Astrocyte (in vitro differentiated cells and primary cell): ENCODE measurements around the gene MAN2A1. TPM values are rescaled to one million over a fixed set of nuclear protein-coding genes. Genes with fewer than 3 reads are reported as not detected.

ENCODE experiments used
- DNase-seq: peaks from one replicate; pipeline ENCODE4 v3.0.0-alpha.2; 2010; ENCODE audit warnings: low read depth
- FAIRE-seq: peaks from 2 replicates; lab custom pipeline; 2011; peaks lifted over from hg19 to GRCh38; lab: Jason Lieb, UNC
- H2AFZ ChIP-seq: 2 replicates; pipeline ENCODE4 v1.6.0; 2012; ENCODE audit warnings: low read depth, low read length, inconsistent platforms
- H3K27ac ChIP-seq: 2 replicates; pipeline ENCODE4 v1.5.1; 2011; ENCODE audit warnings: low read depth, low read length, inconsistent platforms
- H3K27me3 ChIP-seq: 2 replicates; pipeline ENCODE4 v1.6.0; 2011; ENCODE audit warnings: low read length, inconsistent platforms; ENCODE audit not compliant: insufficient read depth
- H3K36me3 ChIP-seq: 2 replicates; pipeline ENCODE4 v1.5.1; 2011; ENCODE audit warnings: low read length, inconsistent platforms; ENCODE audit not compliant: insufficient read depth
- H3K4me1 ChIP-seq: 2 replicates; pipeline ENCODE4 v1.5.1; 2011; ENCODE audit warnings: low read length, inconsistent platforms; ENCODE audit not compliant: insufficient read depth
- H3K4me2 ChIP-seq: 2 replicates; pipeline ENCODE4 v1.6.0; 2012; ENCODE audit warnings: low read length, inconsistent platforms
- H3K4me3 ChIP-seq: 2 replicates; pipeline ENCODE4 v1.5.1; 2011; ENCODE audit warnings: low read depth, mild to moderate bottlenecking, low read length, inconsistent platforms; ENCODE audit not compliant: insufficient read depth
- H3K79me2 ChIP-seq: 2 replicates; pipeline ENCODE4 v1.6.0; 2012; ENCODE audit warnings: mild to moderate bottlenecking, low read length, inconsistent platforms; ENCODE audit not compliant: insufficient read depth
- H3K9ac ChIP-seq: 2 replicates; pipeline ENCODE4 v1.6.0; 2012; ENCODE audit warnings: mild to moderate bottlenecking, low read length, inconsistent platforms
- H3K9me3 ChIP-seq: 2 replicates; pipeline ENCODE4 v1.5.1; 2012; ENCODE audit warnings: low read depth, mild to moderate bottlenecking, low read length, inconsistent platforms; ENCODE audit not compliant: insufficient read depth
- H4K20me1 ChIP-seq: 2 replicates; pipeline ENCODE4 v1.6.0; 2012; ENCODE audit warnings: low read length, inconsistent platforms; ENCODE audit not compliant: insufficient read depth
- H3K27ac Mint-ChIP-seq: one replicate; pipeline ENCODE4 v1.8.0; 2021; ENCODE audit warnings: mild to moderate bottlenecking, mixed read lengths; ENCODE audit not compliant: unreplicated experiment
- H3K27me3 Mint-ChIP-seq: one replicate; pipeline ENCODE4 v1.8.0; 2021; ENCODE audit warnings: low read depth, mixed read lengths; ENCODE audit not compliant: unreplicated experiment
- H3K36me3 Mint-ChIP-seq: one replicate; pipeline ENCODE4 v1.8.0; 2021; ENCODE audit warnings: low read depth, mixed read lengths; ENCODE audit not compliant: unreplicated experiment
- H3K4me1 Mint-ChIP-seq: one replicate; pipeline ENCODE4 v1.8.0; 2021; ENCODE audit warnings: low read depth, mixed read lengths; ENCODE audit not compliant: unreplicated experiment
- H3K4me3 Mint-ChIP-seq: one replicate; pipeline ENCODE4 v1.8.0; 2021; ENCODE audit warnings: mild to moderate bottlenecking, moderate library complexity, mixed read lengths; ENCODE audit not compliant: unreplicated experiment
- H3K9me3 Mint-ChIP-seq: one replicate; pipeline ENCODE4 v1.8.0; 2021; ENCODE audit warnings: mild to moderate bottlenecking, mixed read lengths; ENCODE audit not compliant: unreplicated experiment
- EZH2 ChIP-seq: IDR thresholded peaks from 2 replicates; pipeline ENCODE4 v1.6.1; 2012; ENCODE audit warnings: mild to moderate bottlenecking, low read length, inconsistent platforms; ENCODE audit not compliant: insufficient read depth
- total RNA-seq: library from RNA; stranded (reverse); gene quantifications from 2 replicates; pipeline ENCODE4 v1.2.1, GENCODE V29; 2021
- TF ChIP-seq, protein P1 (sequence below): IDR thresholded peaks from 2 replicates; pipeline ENCODE4 v1.5.1; 2011; ENCODE audit warnings: low read depth, mild to moderate bottlenecking, inconsistent platforms, low read length, moderate library complexity; ENCODE audit not compliant: insufficient read depth

MAN2A1 gene
- total RNA-seq, 1 donor from 2014 or later = 109 TPM

DNA sequence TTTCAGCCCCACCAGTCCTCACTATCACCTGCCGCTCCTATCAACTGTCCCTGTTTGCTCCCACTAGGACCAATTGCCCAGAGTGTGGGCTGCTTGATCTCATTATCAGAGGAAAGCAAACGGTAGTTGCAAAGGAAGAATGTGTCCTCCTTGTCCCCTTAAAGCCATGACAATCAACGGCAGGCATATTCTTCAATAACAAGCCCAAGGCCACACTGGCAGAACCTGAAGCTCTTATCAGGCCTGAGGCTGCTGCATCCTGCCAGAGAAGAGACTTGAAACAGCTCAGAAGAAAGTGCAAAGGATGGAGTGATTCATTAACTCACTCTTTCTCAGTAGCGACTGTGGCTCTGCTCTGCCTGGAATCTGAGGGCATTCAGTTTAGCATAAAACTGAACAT, 39.2 kb upstream of the MAN2A1 start:
- TF ChIP-seq, protein P1, sequence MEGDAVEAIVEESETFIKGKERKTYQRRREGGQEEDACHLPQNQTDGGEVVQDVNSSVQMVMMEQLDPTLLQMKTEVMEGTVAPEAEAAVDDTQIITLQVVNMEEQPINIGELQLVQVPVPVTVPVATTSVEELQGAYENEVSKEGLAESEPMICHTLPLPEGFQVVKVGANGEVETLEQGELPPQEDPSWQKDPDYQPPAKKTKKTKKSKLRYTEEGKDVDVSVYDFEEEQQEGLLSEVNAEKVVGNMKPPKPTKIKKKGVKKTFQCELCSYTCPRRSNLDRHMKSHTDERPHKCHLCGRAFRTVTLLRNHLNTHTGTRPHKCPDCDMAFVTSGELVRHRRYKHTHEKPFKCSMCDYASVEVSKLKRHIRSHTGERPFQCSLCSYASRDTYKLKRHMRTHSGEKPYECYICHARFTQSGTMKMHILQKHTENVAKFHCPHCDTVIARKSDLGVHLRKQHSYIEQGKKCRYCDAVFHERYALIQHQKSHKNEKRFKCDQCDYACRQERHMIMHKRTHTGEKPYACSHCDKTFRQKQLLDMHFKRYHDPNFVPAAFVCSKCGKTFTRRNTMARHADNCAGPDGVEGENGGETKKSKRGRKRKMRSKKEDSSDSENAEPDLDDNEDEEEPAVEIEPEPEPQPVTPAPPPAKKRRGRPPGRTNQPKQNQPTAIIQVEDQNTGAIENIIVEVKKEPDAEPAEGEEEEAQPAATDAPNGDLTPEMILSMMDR = no peak
- TF ChIP-seq EZH2 = no peak

GRCh38 chr5:109652096-109652495, 37.6 kb upstream of the MAN2A1 start:
- Histone ChIP-seq H4K20me1 (no peaks in the 10 kb centered on the region), H3K4me3 (no peak overlapping the region), H3K4me2 (no peak overlapping the region), H2AFZ (no peak overlapping the region), H3K4me1 (peaks cover 5% of the 10 kb centered on the region), H3K79me2 (no peaks in the 10 kb centered on the region), H3K9me3 (no peaks in the 10 kb centered on the region), H3K36me3 (no peaks in the 10 kb centered on the region), H3K27me3 (no peaks in the 10 kb centered on the region), H3K9ac (no peak overlapping the region), H3K27ac (no peak overlapping the region)
- no peak for TF ChIP-seq EZH2
- TF ChIP-seq, protein P1 = no peak
- DNase-seq (no peak), FAIRE-seq (no peak)
- Mint-ChIP-seq H3K4me3 (no peak overlapping the region), H3K27ac (no peak overlapping the region), H3K36me3 (no peaks in the 10 kb centered on the region), H3K4me1 (peaks cover 17% of the 10 kb centered on the region), H3K27me3 (no peaks in the 10 kb centered on the region), H3K9me3 (no peaks in the 10 kb centered on the region)

More for the DNA sequence above, 39.2 kb upstream of the MAN2A1 start:
- Histone ChIP-seq H3K36me3 (no peaks in the 10 kb centered on the region), H3K79me2 (no peaks in the 10 kb centered on the region), H4K20me1 (no peaks in the 10 kb centered on the region), H3K9me3 (no peaks in the 10 kb centered on the region), H3K27ac (no peak overlapping the region), H2AFZ (no peak overlapping the region), H3K9ac (no peak overlapping the region), H3K27me3 (no peaks in the 10 kb centered on the region), H3K4me3 (no peak overlapping the region), H3K4me2 (no peak overlapping the region), H3K4me1 (no peaks in the 10 kb centered on the region)
- no peak for DNase-seq
- no peaks in the 10 kb centered on the region for H3K27me3 Mint-ChIP-seq
- no peak overlapping the region for H3K4me3 Mint-ChIP-seq
- no peaks in the 10 kb centered on the region for H3K36me3 Mint-ChIP-seq
- H3K4me1 Mint-ChIP-seq = peaks cover 5% of the 10 kb centered on the region
- no peaks in the 10 kb centered on the region for H3K9me3 Mint-ChIP-seq
- H3K27ac Mint-ChIP-seq = no peak overlapping the region
- no peak for FAIRE-seq

GRCh38 chr5:109653042-109653441, 36.7 kb upstream of the MAN2A1 start:
- Histone ChIP-seq H2AFZ (no peak overlapping the region), H3K4me3 (no peak overlapping the region), H3K4me2 (no peak overlapping the region), H4K20me1 (no peaks in the 10 kb centered on the region), H3K36me3 (no peaks in the 10 kb centered on the region), H3K27ac (no peak overlapping the region), H3K4me1 (peaks cover 8% of the 10 kb centered on the region), H3K27me3 (no peaks in the 10 kb centered on the region), H3K9ac (no peak overlapping the region), H3K9me3 (no peaks in the 10 kb centered on the region), H3K79me2 (no peaks in the 10 kb centered on the region)
- Mint-ChIP-seq H3K27me3 (no peaks in the 10 kb centered on the region), H3K4me3 (no peak overlapping the region), H3K4me1 (peaks cover 20% of the 10 kb centered on the region), H3K27ac (no peak overlapping the region), H3K9me3 (no peaks in the 10 kb centered on the region), H3K36me3 (no peaks in the 10 kb centered on the region)
- FAIRE-seq (no peak), DNase-seq (no peak)
- no peak for TF ChIP-seq EZH2
- TF ChIP-seq, protein P1 = no peak
